Tibial nerve (tissue), 4 donors: Measurements from ENCODE around the gene TMLHE. TPM values are rescaled to one million over a fixed set of nuclear protein-coding genes. Genes with fewer than 3 reads are reported as not detected.
"Not testable (repeated sequence)": the region's sequence is repeated elsewhere in the genome, so short reads cannot be mapped to it uniquely, and the experiment has no call there.

Source experiments
- DNase-seq, 2 donors: peaks; one replicate each; pipeline ENCODE4 v3.0.0-alpha.2; 2019; ENCODE audit warnings: low spot score in 2 of 2
- H3K27ac ChIP-seq, 4 donors: fragments of 200-600 bp; sonication (generic) in 3 of 4; one replicate each; pipeline ENCODE4 v1.5.1; 2017 to 2019; ENCODE audit warnings: mild to moderate bottlenecking in 1 of 4
- H3K27me3 ChIP-seq, 2 donors: fragments of 200-600 bp; sonication (generic) in 1 of 2; one replicate each; pipeline versions ENCODE4 v1.5.1 to v1.6.0; 2017 to 2019
- H3K36me3 ChIP-seq, 3 donors: fragments of 200-600 bp; sonication (generic); one replicate each; pipeline ENCODE4 v1.5.1; 2018 to 2019
- H3K4me1 ChIP-seq, 4 donors: fragments of 200-600 bp; sonication (generic) in 3 of 4; one replicate each; pipeline ENCODE4 v1.5.1; 2017 to 2019
- H3K4me3 ChIP-seq, 4 donors: fragments of 200-600 bp; sonication (generic) in 3 of 4; one replicate each; pipeline ENCODE4 v1.5.1; 2017 to 2019; ENCODE audit warnings: mild to moderate bottlenecking in 1 of 4, moderate library complexity in 1 of 4
- H3K9me3 ChIP-seq, 4 donors: fragments of 200-600 bp; sonication (generic) in 3 of 4; one replicate each; pipeline ENCODE4 v1.5.1; 2017 to 2019
- EP300 ChIP-seq, 2 donors: sonication (generic); formaldehyde crosslinking; IDR thresholded peaks; one replicate each; pipeline ENCODE4 v1.6.1; 2017; ENCODE audit warnings: antibody characterized with exemption in 2 of 2, mild to moderate bottlenecking in 1 of 2
- POLR2A ChIP-seq, 2 donors: fragments of 450-650 bp; IDR thresholded peaks; one replicate each; pipeline ENCODE4 v1.6.1; 2017; ENCODE audit warnings: antibody characterized with exemption in 2 of 2, mild to moderate bottlenecking in 2 of 2, moderate library complexity in 2 of 2
- WGBS, 2 donors: methylation state at CpG; one replicate each; pipeline ENCODE4 v1.1.5; 2018; 5-methylcytosine and 5-hydroxymethylcytosine counted together
- small RNA-seq: library from RNA; depleted of rRNA; stranded (forward); fragments of <200 nt; gene quantifications from one replicate; pipeline ENCODE3, GENCODE V24; 2016
- total RNA-seq, 4 donors: library from RNA; depleted of rRNA; stranded (reverse); fragments of >200 nt; gene quantifications; one replicate each; pipeline ENCODE4 v1.1.0, GENCODE V29; 2016
- TF ChIP-seq, protein P1 (sequence below), 5 experiments: fragments of 200-600 bp in 3 of 5; fragments of 450-650 bp in 2 of 5; sonication (generic) in 3 of 5; IDR thresholded peaks; one replicate each; pipeline ENCODE4 v1.5.1; 2016 to 2019; ENCODE audit warnings: antibody characterized with exemption in 5 of 5, mild to moderate bottlenecking in 3 of 5, moderate library complexity in 2 of 5

TMLHE gene
- total RNA-seq, 4 donors from 2014 or later: 12.4 to 39.5 (median 25.8) TPM

DNA sequence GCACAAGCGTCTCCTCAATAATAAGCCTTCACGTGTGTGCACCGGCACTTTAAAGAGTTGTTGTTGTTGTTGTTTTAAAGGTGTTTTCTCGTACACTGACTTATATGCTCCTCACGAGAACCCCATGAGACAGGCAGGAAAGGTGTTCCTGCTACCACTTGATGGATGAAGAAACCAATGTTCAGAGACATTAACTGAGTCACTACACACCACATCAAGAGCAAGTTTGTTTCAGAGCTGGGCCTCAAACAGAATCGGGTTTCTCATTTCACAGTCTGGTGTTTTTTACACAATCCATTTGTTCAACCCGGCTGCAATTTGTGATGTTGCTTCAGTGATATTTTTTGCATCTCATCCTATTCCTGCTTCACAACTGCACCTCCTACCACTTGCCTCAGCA lies 135.6 kb downstream of the TMLHE start:
- not testable (repeated sequence) for H3K36me3 ChIP-seq, H3K27me3 ChIP-seq, H3K4me1 ChIP-seq, DNase-seq, H3K9me3 ChIP-seq, H3K4me3 ChIP-seq, H3K27ac ChIP-seq
- no CpG with 5 or more reads among the region's 7 CpGs for WGBS, 2 donors

DNA sequence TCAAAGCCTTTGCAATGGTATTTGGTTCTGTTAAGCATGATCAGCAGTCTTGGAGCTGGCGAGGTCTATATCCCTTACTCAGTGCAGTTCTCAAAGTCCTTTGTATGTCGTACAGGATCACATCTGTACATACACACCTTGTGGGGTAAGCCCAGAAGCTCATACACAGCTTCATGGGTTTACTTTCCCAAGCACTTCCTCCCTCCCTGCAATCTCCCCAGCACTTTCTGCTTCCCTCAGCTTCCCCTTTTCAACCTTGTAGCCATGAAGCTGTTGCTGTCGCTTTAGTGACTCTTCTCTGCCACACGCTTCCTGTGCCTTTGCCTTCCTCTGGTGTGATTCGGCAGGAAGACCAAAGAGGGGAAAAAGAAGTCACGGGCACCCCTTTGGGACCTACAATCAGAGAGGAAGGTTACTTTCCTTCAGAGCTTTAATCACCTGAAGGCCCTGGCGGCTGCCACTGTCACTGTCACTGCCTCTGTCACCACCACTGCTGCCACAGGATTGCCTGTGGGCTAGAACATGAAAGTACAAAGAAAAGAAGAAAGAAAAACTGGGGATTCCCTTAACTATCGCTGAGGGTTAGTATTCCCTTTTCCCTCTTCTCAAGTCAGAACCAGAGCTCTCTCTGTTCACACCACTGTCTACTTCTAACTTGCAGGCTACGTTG lies 146.3 kb downstream of the TMLHE start:
- H3K36me3 ChIP-seq, H3K27me3 ChIP-seq, H3K4me1 ChIP-seq, H3K4me3 ChIP-seq, H3K9me3 ChIP-seq, H3K27ac ChIP-seq, DNase-seq: not testable (repeated sequence)
- no CpG with 5 or more reads among the region's 9 CpGs for WGBS, 2 donors

DNA sequence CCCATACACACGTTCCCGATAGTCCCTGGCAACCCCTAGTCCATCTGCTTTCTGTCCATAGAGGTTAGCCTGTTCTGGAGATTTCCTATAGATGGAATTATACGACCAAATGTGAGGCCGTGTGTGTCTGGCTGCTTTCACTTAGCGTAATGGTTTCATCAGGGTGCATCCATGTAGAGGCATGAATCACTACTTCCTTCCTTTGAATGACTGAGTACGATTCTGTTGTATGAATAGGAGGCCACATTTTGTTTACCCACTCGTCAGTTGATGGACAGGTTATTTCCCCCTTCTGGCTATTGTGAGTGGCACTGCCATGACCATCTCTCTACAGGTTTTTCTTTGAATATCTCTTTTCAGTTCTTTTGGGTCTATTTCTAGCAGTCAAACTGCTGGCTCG lies 152.3 kb downstream of the TMLHE start:
- not testable (repeated sequence) for H3K9me3 ChIP-seq, H3K27me3 ChIP-seq, H3K27ac ChIP-seq, H3K4me1 ChIP-seq, H3K36me3 ChIP-seq, H3K4me3 ChIP-seq, DNase-seq
- WGBS, 2 donors: no CpG with 5 or more reads among the region's 8 CpGs

DNA sequence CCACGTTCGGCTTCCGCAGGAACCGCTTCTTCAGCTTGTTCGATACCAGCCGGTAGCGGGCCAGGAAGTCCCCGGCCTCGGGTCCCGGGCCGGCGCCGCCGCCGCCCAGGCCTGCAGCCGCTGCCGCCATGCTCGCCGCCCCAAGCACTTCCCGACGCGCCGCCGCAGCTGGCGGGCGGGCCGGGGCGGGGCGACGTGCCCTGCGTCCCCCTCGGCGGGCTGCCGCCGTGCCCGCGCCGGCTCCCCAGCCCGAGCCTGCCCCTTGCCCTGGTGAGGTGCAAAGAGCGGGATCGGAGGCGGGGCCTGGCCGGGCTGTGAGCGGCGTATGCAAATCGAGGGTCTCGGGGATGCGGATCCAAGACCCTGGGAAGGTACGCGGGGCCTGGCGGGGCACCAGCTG lies 154.3 kb downstream of the TMLHE start, which contains the start of gene F8A3:
Gene F8A3 (minus strand): TSS at position 150 of the 400 bp plus-strand sequence. CDS start 20 bp downstream, at position 130.
- not testable (repeated sequence) for H3K36me3 ChIP-seq, H3K4me3 ChIP-seq, H3K27ac ChIP-seq, H3K27me3 ChIP-seq, DNase-seq, H3K9me3 ChIP-seq, H3K4me1 ChIP-seq
- WGBS, 2 donors: no CpG with 5 or more reads among the region's 51 CpGs

DNA sequence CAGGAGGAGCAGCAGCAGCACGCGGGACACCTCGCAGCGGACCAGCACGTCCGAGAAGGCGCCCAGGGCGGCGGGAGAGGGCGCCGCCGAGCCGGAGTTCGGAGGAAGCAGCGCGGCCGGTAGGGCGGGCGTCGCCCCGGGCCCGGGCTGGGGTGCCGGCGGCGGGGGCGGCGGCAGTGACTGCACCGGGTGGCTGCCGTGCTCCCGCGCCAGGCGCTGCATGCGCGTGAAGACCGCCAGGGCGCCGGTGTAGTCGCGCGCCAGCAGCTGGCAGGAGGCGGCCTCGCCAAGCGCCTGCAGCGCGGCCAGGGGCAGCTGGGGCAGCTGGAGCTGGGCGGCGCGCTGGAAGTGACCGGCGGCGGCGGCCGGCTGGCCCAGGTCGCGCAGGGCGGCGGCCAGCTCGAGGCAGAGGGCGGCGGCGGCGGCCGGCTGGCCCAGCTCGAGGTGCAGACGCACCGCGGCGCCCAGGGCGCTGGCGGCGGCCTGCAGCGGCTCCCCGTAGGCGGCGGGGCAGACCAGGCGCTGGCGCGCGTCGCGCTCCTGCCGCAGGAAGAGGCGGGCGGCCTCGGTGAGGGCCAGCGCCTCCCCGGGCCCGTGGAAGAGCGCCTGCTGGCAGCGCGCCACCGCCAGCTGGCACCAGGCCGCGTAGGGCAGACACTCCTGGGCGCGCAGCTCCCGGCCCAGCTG lies 154.8 kb downstream of the TMLHE start:
- not testable (repeated sequence) for H3K4me3 ChIP-seq, DNase-seq, H3K27ac ChIP-seq, H3K27me3 ChIP-seq, H3K4me1 ChIP-seq, H3K36me3 ChIP-seq, H3K9me3 ChIP-seq
- WGBS, 2 donors: no CpG with 5 or more reads among the region's 97 CpGs

DNA sequence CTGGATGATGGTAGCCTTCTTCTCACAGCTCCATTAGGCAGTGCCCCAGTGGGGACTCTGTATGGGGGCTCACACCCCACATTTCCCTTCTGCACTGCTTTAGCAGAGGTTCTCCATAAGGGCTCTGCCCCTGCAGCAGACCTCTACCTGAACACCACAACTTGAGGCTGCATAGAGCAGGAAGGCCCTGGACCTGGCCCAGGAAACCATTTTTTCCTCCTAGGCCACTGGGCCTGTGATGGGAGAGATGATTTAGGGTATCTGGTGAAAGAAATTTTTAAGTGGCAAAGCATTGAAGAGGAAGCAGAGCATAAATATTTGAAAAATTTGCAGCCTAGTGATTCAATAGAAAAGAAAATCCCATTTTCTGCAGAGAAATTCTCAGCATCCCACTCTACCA lies 171.7 kb downstream of the TMLHE start:
- no peak overlapping the region for H3K27ac ChIP-seq
- H3K9me3 ChIP-seq: peaks cover 0 to 5% (median 0%) of the 10 kb centered on the region in 4 donors
- no peaks in the 10 kb centered on the region for H3K4me1 ChIP-seq
- DNase-seq: no peak
- no peaks in the 10 kb centered on the region for H3K27me3 ChIP-seq
- H3K4me3 ChIP-seq: no peak overlapping the region
- peaks cover 0 to 12% (median 0%) of the 10 kb centered on the region in 3 donors for H3K36me3 ChIP-seq
- no peak for TF ChIP-seq EP300 (IDR thresholded peaks at IDR 0.05)
- TF ChIP-seq, protein P1, sequence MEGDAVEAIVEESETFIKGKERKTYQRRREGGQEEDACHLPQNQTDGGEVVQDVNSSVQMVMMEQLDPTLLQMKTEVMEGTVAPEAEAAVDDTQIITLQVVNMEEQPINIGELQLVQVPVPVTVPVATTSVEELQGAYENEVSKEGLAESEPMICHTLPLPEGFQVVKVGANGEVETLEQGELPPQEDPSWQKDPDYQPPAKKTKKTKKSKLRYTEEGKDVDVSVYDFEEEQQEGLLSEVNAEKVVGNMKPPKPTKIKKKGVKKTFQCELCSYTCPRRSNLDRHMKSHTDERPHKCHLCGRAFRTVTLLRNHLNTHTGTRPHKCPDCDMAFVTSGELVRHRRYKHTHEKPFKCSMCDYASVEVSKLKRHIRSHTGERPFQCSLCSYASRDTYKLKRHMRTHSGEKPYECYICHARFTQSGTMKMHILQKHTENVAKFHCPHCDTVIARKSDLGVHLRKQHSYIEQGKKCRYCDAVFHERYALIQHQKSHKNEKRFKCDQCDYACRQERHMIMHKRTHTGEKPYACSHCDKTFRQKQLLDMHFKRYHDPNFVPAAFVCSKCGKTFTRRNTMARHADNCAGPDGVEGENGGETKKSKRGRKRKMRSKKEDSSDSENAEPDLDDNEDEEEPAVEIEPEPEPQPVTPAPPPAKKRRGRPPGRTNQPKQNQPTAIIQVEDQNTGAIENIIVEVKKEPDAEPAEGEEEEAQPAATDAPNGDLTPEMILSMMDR (IDR thresholded peaks at IDR 0.05): no peak
- no peak for TF ChIP-seq POLR2A (IDR thresholded peaks at IDR 0.05)

Small RNA genes within 50 kb of the gene (small RNA-seq; reads per million reads assigned to genes)
- gene MIR1184-3: not detected

Other genes starting within 250 kb of the TMLHE start
- gene F8A2, start 230.9 kb downstream of the TMLHE start, total RNA-seq: 10 to 100 TPM in 1 of 4 donors, 1 to 10 TPM in 2, not detected in 1; 2.6 to 15.6 (median 3.8) TPM
- 10 to 100 TPM in 3 of 4 donors, 1 to 10 TPM in 1; 3.0 to 20.1 (median 14.5) TPM for gene F8A3, start 154.3 kb downstream of the TMLHE start, total RNA-seq
- 1 to 10 TPM in 2 of 4 donors, under 1 TPM in 2; 0.84 to 1.8 (median 1.00) TPM for gene SPRY3, start 366 bp downstream of the TMLHE start, total RNA-seq